ENCODE results near the gene GJE1.
"Not testable (repeated sequence)": the region's sequence is repeated elsewhere in the genome, so short reads cannot be mapped to it uniquely, and the experiment has no call there.

GJE1 gene

DNA sequence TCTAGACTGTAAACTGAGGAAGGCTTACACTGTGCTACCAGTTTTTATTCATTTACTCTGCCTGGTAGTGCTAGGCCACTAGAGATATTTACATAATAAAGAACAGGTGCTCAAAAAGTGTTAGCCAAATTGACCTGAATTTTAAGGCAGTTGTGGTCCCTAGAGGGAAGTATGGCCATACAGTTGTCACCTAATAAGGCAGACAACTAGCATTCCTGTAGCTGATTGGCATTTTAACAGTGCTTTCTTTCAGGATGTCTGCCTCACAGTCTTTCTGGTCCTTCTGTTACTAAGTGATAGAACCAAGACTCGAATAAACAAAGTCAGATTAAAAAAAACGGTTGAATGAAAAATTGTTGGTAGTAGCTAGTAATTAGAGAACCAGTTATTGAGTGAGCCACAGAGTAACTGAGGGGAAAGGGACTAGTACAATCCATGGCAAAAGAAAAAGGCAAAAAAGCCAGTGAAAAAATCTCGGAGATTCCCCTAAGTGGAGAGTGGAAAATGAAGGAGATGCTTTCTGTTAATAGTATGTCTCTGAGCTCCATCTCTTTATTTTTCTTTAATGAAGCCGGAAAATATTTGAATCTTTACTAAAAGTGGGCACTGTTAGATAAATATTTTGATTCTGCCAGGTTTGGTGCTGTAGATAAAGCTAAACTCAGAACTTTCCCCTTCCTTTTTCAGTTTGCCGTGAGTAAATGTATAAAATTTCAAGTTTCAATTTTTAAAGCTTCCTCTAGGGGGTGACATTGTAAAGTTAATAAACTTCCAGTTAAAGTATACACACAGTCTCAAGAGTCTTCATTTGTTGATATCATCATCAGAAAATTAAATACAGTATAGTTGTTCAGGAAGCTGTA, 23.4 kb downstream of the GJE1 start:
- peaks cover 10% of the 10 kb centered on the region for H3K36me3 Mint-ChIP-seq (ENCODE audit: low read depth)
- H3K27me3 Mint-ChIP-seq (ENCODE audit: low read depth, poor library complexity), result no peaks in the 10 kb centered on the region
- peak overlapping the region; percentile 73 for H3K27ac Mint-ChIP-seq
- H3K9me3 Mint-ChIP-seq, result no peaks in the 10 kb centered on the region
- DNase-seq, result no peak
- peaks cover 6% of the 10 kb centered on the region for H3K4me1 Mint-ChIP-seq
- H3K4me3 Mint-ChIP-seq, result no peak overlapping the region
- TF ChIP-seq, protein P1, sequence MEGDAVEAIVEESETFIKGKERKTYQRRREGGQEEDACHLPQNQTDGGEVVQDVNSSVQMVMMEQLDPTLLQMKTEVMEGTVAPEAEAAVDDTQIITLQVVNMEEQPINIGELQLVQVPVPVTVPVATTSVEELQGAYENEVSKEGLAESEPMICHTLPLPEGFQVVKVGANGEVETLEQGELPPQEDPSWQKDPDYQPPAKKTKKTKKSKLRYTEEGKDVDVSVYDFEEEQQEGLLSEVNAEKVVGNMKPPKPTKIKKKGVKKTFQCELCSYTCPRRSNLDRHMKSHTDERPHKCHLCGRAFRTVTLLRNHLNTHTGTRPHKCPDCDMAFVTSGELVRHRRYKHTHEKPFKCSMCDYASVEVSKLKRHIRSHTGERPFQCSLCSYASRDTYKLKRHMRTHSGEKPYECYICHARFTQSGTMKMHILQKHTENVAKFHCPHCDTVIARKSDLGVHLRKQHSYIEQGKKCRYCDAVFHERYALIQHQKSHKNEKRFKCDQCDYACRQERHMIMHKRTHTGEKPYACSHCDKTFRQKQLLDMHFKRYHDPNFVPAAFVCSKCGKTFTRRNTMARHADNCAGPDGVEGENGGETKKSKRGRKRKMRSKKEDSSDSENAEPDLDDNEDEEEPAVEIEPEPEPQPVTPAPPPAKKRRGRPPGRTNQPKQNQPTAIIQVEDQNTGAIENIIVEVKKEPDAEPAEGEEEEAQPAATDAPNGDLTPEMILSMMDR (IDR thresholded peaks at IDR 0.05), result peak; percentile 41

DNA sequence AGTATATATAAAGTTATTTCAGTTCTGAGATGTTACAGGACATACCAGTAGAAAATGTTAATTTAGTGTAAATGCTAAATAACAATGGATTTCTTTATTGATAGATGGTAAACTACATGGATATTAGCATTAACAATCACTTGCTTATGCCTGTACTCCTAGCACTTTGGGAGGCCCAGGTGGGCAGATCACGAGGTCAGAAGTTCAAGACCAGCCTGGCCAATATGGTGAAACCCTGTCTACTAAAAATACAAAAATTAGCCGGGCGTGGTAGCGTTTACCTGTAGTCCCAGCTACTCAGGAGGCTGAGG, 24.0 kb downstream of the GJE1 start:
- H3K9me3 Mint-ChIP-seq; H3K4me3 Mint-ChIP-seq; H3K27me3 Mint-ChIP-seq (ENCODE audit: low read depth, poor library complexity); H3K27ac Mint-ChIP-seq; H3K36me3 Mint-ChIP-seq (ENCODE audit: low read depth); DNase-seq; H3K4me1 Mint-ChIP-seq: not testable (repeated sequence)

DNA sequence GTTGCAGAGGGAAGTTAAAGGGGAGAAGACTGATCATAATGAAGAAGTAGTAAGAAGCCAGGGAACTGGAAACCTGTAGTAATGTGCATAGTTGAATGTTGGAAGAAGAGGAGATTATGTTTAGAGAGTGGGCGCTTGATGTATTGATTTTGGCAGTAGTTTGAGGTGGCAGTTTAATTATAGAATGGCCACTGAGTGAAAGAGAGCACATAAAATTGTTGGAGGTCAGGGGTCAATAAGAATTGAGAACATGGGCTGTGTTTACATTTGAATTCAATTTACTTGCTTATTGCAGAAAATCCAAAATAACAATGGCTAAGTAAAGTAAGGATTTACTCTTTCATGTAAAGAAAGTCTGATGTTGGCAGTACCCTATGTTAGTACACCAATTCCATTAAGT, 30.1 kb downstream of the GJE1 start:
- Mint-ChIP-seq H3K4me3 (no peak overlapping the region), H3K36me3 (ENCODE audit: low read depth) (peaks cover 14% of the 10 kb centered on the region), H3K27me3 (ENCODE audit: low read depth, poor library complexity) (no peaks in the 10 kb centered on the region), H3K4me1 (peaks cover 5% of the 10 kb centered on the region), H3K27ac (no peak overlapping the region), H3K9me3 (no peaks in the 10 kb centered on the region)
- no peak for DNase-seq
- TF ChIP-seq, protein P1 (IDR thresholded peaks at IDR 0.05), result no peak

- no peak overlapping the region for H3K4me3 Mint-ChIP-seq
- H3K9me3 Mint-ChIP-seq, result no peaks in the 10 kb centered on the region
- TF ChIP-seq, protein P1 (IDR thresholded peaks at IDR 0.05), result no peak
- DNase-seq, result no peak
- H3K4me1 Mint-ChIP-seq, result peaks cover 5% of the 10 kb centered on the region
- H3K27ac Mint-ChIP-seq, result no peak overlapping the region
- peaks cover 9% of the 10 kb centered on the region for H3K36me3 Mint-ChIP-seq (ENCODE audit: low read depth)
- no peaks in the 10 kb centered on the region for H3K27me3 Mint-ChIP-seq (ENCODE audit: low read depth, poor library complexity)
These were observed 32.5 kb downstream of the GJE1 start for GRCh38 chr6:142165227-142165626.

DNA sequence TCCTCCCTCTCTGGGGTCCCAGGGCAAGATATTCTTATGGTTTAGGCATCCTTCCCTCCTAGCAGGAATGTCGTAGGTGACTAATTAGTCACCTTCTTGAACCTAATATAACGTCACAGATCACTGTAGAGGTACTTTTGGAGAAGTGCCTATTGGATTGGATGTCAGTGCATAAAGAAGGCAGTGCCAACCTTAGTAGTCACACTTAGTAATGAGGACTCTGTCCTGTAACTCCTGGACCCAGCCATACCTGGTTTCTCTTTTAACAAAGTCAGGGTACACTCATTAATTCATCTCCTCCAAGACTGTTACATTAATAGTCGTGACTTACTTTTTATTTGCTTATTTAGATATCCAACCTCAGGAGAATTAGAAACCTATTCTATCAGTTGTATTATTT, 34.3 kb downstream of the GJE1 start:
- DNase-seq, result no peak
- Mint-ChIP-seq H3K4me3 (no peak overlapping the region), H3K9me3 (no peaks in the 10 kb centered on the region), H3K27ac (no peak overlapping the region), H3K4me1 (peaks cover 5% of the 10 kb centered on the region), H3K36me3 (ENCODE audit: low read depth) (peaks cover 13% of the 10 kb centered on the region), H3K27me3 (ENCODE audit: low read depth, poor library complexity) (no peaks in the 10 kb centered on the region)
- TF ChIP-seq, protein P1 (IDR thresholded peaks at IDR 0.05), result no peak

DNA sequence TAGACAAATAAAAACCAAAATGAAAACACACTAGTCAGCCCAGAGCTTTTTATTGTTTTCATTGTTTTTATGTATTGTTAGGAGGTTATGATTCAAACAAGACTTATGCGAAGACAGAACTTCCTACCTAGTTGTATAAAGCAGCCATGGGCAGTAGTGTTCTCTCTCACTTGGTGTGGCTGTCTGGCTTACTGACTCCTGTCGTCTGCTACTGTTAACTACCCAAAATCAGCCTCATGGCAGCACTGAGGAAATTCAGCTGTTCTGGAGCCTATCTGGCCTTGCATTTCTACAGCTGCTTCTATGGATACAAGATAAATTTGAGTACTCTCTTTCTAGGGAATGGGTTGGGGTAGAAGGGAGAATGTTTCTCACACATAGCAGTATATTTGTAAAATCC, 34.8 kb downstream of the GJE1 start:
- TF ChIP-seq, protein P1 (IDR thresholded peaks at IDR 0.05), result no peak
- no peak for DNase-seq
- H3K4me3 Mint-ChIP-seq, result no peak overlapping the region
- no peak overlapping the region for H3K27ac Mint-ChIP-seq
- H3K36me3 Mint-ChIP-seq (ENCODE audit: low read depth), result peaks cover 16% of the 10 kb centered on the region
- H3K9me3 Mint-ChIP-seq, result no peaks in the 10 kb centered on the region
- H3K27me3 Mint-ChIP-seq (ENCODE audit: low read depth, poor library complexity), result no peaks in the 10 kb centered on the region
- peaks cover 3% of the 10 kb centered on the region for H3K4me1 Mint-ChIP-seq
